ENCODE measurements around the gene TMEM163.

TMEM163 gene

DNA sequence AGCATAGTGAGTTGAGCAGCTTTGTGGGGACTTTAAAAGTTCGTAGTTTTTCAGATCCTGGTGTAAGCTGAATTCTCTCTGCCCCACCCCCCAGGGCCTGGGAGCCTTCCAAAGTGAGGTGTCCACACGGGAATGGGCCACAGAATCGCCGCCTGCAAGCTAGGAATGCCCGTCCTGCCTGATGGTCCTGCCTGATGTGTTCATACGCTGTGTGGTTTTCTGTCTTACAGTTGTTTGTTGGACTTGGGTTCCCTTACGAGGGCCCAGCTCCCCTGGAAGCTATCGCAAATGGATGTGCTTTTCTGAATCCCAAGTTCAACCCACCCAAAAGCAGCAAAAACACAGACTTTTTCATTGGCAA, 306.2 kb downstream of the TMEM163 start:
- no peaks in the 10 kb centered on the region for H3K9me3 ChIP-seq (ENCODE audit: control insufficient read depth, insufficient read depth, low read depth, low read length)
- TF ChIP-seq ZNF658 (tag by site-specific recombination; IDR thresholded peaks at IDR 0.05): no peak
- no peak for TF ChIP-seq ZNF2 (tag by site-specific recombination; IDR thresholded peaks at IDR 0.05)
- no peak for TF ChIP-seq ZNF654 (tag by site-specific recombination; IDR thresholded peaks at IDR 0.05; ENCODE audit: low read depth)
- TF ChIP-seq IKZF3 (tag by site-specific recombination; IDR thresholded peaks at IDR 0.05): no peak
- no peak for TF ChIP-seq ZNF776 (tag by site-specific recombination; IDR thresholded peaks at IDR 0.05; ENCODE audit: borderline replicate concordance)
- TF ChIP-seq BCL11B (tag by site-specific recombination; IDR thresholded peaks at IDR 0.05; ENCODE audit: low read depth): no peak
- TF ChIP-seq, protein P1, sequence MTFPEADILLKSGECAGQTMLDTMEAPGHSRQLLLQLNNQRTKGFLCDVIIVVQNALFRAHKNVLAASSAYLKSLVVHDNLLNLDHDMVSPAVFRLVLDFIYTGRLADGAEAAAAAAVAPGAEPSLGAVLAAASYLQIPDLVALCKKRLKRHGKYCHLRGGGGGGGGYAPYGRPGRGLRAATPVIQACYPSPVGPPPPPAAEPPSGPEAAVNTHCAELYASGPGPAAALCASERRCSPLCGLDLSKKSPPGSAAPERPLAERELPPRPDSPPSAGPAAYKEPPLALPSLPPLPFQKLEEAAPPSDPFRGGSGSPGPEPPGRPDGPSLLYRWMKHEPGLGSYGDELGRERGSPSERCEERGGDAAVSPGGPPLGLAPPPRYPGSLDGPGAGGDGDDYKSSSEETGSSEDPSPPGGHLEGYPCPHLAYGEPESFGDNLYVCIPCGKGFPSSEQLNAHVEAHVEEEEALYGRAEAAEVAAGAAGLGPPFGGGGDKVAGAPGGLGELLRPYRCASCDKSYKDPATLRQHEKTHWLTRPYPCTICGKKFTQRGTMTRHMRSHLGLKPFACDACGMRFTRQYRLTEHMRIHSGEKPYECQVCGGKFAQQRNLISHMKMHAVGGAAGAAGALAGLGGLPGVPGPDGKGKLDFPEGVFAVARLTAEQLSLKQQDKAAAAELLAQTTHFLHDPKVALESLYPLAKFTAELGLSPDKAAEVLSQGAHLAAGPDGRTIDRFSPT (tag by site-specific recombination; IDR thresholded peaks at IDR 0.05): no peak
- TF ChIP-seq SP3 (tag by site-specific recombination; IDR thresholded peaks at IDR 0.05): no peak
- TF ChIP-seq ZIC2 (tag by site-specific recombination; IDR thresholded peaks at IDR 0.05): no peak
- no peak for TF ChIP-seq ZNF707 (tag by site-specific recombination; IDR thresholded peaks at IDR 0.05)
- CTCF ChIA-PET: interaction anchor here (0.6 to 4.4 kb wide), 25 partner anchors 14 to 528 kb away, joined by 3 to 69 read pairs (median 4); no protein-coding TSS in a partner anchor
- no peak overlapping the region for H3K27ac ChIP-seq (ENCODE audit: extremely low read depth, low read depth, low read length)
- POLR2A ChIA-PET: interaction anchor here (1.7 kb wide), 1 partner anchor 294 kb away, joined by 14 read pairs; no protein-coding TSS in a partner anchor
- H3K36me3 ChIP-seq (ENCODE audit: control insufficient read depth in 2 of 2, insufficient read depth in 1 of 2, low read length in 2 of 2): peaks cover 0 to 6% of the 10 kb centered on the region in 2 experiments; a peak in 2 of 3 replicates
- peaks cover 13% of the 10 kb centered on the region for H3K4me1 ChIP-seq (ENCODE audit: control insufficient read depth, insufficient read depth, low read length)
- no peak overlapping the region for H3K4me3 ChIP-seq (ENCODE audit: low read depth, low read length)

GRCh38 chr2:134411828-134412638, 306.8 kb downstream of the TMEM163 start:
- Histone ChIP-seq H3K36me3 (ENCODE audit: control insufficient read depth in 2 of 2, insufficient read depth in 1 of 2, low read length in 2 of 2) (peaks cover 0 to 10% of the 10 kb centered on the region in 2 experiments; a peak in 2 of 3 replicates), H3K4me3 (ENCODE audit: low read depth, low read length) (no peak overlapping the region), H3K4me1 (ENCODE audit: control insufficient read depth, insufficient read depth, low read length) (peaks cover 13% of the 10 kb centered on the region), H3K9me3 (ENCODE audit: control insufficient read depth, insufficient read depth, low read depth, low read length) (no peaks in the 10 kb centered on the region), H3K27ac (ENCODE audit: extremely low read depth, low read depth, low read length) (no peak overlapping the region)
- POLR2A ChIA-PET: interaction anchor here (1.7 kb wide), 1 partner anchor 293 kb away, joined by 14 read pairs; no protein-coding TSS in a partner anchor
- CTCF ChIA-PET: interaction anchor here (0.5 to 4.4 kb wide), 32 partner anchors 14 to 527 kb away, joined by 3 to 69 read pairs (median 4); partner anchors contain the start of gene MGAT5
- TF ChIP-seq ZNF654 (tag by site-specific recombination; IDR thresholded peaks at IDR 0.05; ENCODE audit: low read depth) (peak; percentile 63), ZNF23 (tag by site-specific recombination; IDR thresholded peaks at IDR 0.05; ENCODE audit: borderline replicate concordance) (no peak), ZNF530 (tag by site-specific recombination; IDR thresholded peaks at IDR 0.05; ENCODE audit: low read depth) (no peak), ZNF585B (tag by site-specific recombination; IDR thresholded peaks at IDR 0.05) (no peak), ZSCAN23 (tag by site-specific recombination; IDR thresholded peaks at IDR 0.05) (no peak), SCRT2 (tag by site-specific recombination; IDR thresholded peaks at IDR 0.05) (no peak), ZIC2 (tag by site-specific recombination; IDR thresholded peaks at IDR 0.05) (peak; percentile 43; the same call in 1 of the 2 replicates), ZNF76 (tag by site-specific recombination; IDR thresholded peaks at IDR 0.05; ENCODE audit: borderline replicate concordance, low read depth) (no peak), ZNF146 (tag by site-specific recombination; IDR thresholded peaks at IDR 0.05) (no peak), AEBP2 (tag by site-specific recombination; IDR thresholded peaks at IDR 0.05; ENCODE audit: borderline replicate concordance) (no peak), ZNF311 (tag by site-specific recombination; IDR thresholded peaks at IDR 0.05; ENCODE audit: borderline replicate concordance) (no peak), OSR2 (tag by site-specific recombination; IDR thresholded peaks at IDR 0.05) (no peak), MZF1 (tag by site-specific recombination; IDR thresholded peaks at IDR 0.05; ENCODE audit: borderline replicate concordance) (no peak), ZNF621 (tag by site-specific recombination; IDR thresholded peaks at IDR 0.05) (no peak), YY2 (tag by site-specific recombination; IDR thresholded peaks at IDR 0.05) (no peak), SP7 (tag by site-specific recombination; IDR thresholded peaks at IDR 0.05) (no peak)
- TF ChIP-seq, protein P2, sequence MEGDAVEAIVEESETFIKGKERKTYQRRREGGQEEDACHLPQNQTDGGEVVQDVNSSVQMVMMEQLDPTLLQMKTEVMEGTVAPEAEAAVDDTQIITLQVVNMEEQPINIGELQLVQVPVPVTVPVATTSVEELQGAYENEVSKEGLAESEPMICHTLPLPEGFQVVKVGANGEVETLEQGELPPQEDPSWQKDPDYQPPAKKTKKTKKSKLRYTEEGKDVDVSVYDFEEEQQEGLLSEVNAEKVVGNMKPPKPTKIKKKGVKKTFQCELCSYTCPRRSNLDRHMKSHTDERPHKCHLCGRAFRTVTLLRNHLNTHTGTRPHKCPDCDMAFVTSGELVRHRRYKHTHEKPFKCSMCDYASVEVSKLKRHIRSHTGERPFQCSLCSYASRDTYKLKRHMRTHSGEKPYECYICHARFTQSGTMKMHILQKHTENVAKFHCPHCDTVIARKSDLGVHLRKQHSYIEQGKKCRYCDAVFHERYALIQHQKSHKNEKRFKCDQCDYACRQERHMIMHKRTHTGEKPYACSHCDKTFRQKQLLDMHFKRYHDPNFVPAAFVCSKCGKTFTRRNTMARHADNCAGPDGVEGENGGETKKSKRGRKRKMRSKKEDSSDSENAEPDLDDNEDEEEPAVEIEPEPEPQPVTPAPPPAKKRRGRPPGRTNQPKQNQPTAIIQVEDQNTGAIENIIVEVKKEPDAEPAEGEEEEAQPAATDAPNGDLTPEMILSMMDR (tag by site-specific recombination; IDR thresholded peaks at IDR 0.05): peak; percentile 83
- TF ChIP-seq, protein P3, sequence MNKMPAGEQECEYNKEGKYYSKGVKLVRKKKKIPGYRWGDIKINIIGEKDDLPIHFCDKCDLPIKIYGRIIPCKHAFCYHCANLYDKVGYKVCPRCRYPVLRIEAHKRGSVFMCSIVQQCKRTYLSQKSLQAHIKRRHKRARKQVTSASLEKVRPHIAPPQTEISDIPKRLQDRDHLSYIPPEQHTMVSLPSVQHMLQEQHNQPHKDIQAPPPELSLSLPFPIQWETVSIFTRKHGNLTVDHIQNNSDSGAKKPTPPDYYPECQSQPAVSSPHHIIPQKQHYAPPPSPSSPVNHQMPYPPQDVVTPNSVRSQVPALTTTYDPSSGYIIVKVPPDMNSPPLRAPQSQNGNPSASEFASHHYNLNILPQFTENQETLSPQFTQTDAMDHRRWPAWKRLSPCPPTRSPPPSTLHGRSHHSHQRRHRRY (tag by site-specific recombination; IDR thresholded peaks at IDR 0.05): no peak
